ENCODE data around the gene PTCH1.

DNA sequence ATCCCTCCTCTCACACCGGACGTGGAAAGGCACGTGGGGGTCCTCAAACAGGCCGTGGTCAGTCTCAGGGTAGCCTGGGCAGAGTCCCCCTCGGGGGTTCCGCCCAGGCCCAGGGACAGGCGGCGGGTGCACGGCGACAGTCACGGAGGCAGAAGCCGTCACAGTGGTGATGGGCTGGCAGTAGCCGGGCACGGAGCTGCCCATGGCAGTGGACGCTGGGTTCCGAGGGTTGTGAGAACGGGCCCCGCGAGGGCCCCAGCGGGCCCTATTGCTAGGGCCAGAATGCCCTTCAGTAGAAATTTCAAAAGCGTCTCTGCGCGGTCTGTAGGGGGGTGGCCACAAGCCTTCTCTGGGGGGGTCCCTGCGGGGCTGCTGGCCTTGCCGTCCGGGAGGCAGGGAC lies 69.8 kb downstream of the PTCH1 start:
- TF ChIP-seq, protein P1, sequence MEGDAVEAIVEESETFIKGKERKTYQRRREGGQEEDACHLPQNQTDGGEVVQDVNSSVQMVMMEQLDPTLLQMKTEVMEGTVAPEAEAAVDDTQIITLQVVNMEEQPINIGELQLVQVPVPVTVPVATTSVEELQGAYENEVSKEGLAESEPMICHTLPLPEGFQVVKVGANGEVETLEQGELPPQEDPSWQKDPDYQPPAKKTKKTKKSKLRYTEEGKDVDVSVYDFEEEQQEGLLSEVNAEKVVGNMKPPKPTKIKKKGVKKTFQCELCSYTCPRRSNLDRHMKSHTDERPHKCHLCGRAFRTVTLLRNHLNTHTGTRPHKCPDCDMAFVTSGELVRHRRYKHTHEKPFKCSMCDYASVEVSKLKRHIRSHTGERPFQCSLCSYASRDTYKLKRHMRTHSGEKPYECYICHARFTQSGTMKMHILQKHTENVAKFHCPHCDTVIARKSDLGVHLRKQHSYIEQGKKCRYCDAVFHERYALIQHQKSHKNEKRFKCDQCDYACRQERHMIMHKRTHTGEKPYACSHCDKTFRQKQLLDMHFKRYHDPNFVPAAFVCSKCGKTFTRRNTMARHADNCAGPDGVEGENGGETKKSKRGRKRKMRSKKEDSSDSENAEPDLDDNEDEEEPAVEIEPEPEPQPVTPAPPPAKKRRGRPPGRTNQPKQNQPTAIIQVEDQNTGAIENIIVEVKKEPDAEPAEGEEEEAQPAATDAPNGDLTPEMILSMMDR (IDR thresholded peaks at IDR 0.05), result no peak
- TF ChIP-seq POLR2A (IDR thresholded peaks at IDR 0.05), result no peak
- no peak for TF ChIP-seq POLR2AphosphoS5 (IDR thresholded peaks at IDR 0.05)

All from prostate gland (tissue), 2 donors.